HUES6 (cell line): ENCODE measurements around the gene ODAD2.

Source experiments
- H3K27ac ChIP-seq: 2 replicates; pipeline ENCODE4 v1.7.0; 2013; ENCODE audit warnings: low read depth, mild to moderate bottlenecking, low read length, inconsistent platforms
- H3K27me3 ChIP-seq: 2 replicates; pipeline ENCODE4 v1.6.1; 2013; ENCODE audit warnings: low read length; ENCODE audit not compliant: control insufficient read depth, insufficient read depth
- H3K36me3 ChIP-seq: 2 replicates; pipeline ENCODE4 v1.6.1; 2013; ENCODE audit warnings: low read length; ENCODE audit not compliant: control insufficient read depth, insufficient read depth
- H3K4me1 ChIP-seq: 2 replicates; pipeline ENCODE4 v1.6.1; 2013; ENCODE audit warnings: low read length; ENCODE audit not compliant: control insufficient read depth, insufficient read depth
- H3K4me3 ChIP-seq: 2 replicates; pipeline ENCODE4 v1.5.1; 2013; ENCODE audit warnings: low read depth, low read length
- H3K9ac ChIP-seq: one replicate; pipeline ENCODE4 v1.6.1; 2013; ENCODE audit warnings: mild to moderate bottlenecking, low read length
- H3K9me3 ChIP-seq: 2 replicates; pipeline ENCODE4 v1.6.1; 2013; ENCODE audit warnings: low read depth, low read length; ENCODE audit not compliant: control insufficient read depth, insufficient read depth

Gene ODAD2

GRCh38 chr10:27838901-27839300 lies 160.0 kb downstream of the ODAD2 start:
- H3K4me1 ChIP-seq: no peaks in the 10 kb centered on the region
- no peaks in the 10 kb centered on the region for H3K27me3 ChIP-seq
- no peak overlapping the region for H3K27ac ChIP-seq
- no peak overlapping the region for H3K9ac ChIP-seq
- H3K9me3 ChIP-seq: no peaks in the 10 kb centered on the region
- no peak overlapping the region for H3K4me3 ChIP-seq
- no peaks in the 10 kb centered on the region for H3K36me3 ChIP-seq

GRCh38 chr10:27838361-27838760 lies 160.5 kb downstream of the ODAD2 start:
- Histone ChIP-seq H3K27me3 (no peaks in the 10 kb centered on the region), H3K9me3 (no peaks in the 10 kb centered on the region), H3K27ac (no peak overlapping the region), H3K36me3 (no peaks in the 10 kb centered on the region), H3K4me3 (no peak overlapping the region), H3K9ac (no peak overlapping the region), H3K4me1 (no peaks in the 10 kb centered on the region)

- Histone ChIP-seq H3K27ac (no peak overlapping the region), H3K4me3 (no peak overlapping the region), H3K9ac (no peak overlapping the region), H3K9me3 (no peaks in the 10 kb centered on the region), H3K36me3 (no peaks in the 10 kb centered on the region), H3K4me1 (no peaks in the 10 kb centered on the region), H3K27me3 (no peaks in the 10 kb centered on the region)
Observed at GRCh38 chr10:27834476-27834875, 164.4 kb downstream of the ODAD2 start.

GRCh38 chr10:27833792-27834191 lies 165.1 kb downstream of the ODAD2 start:
- no peak overlapping the region for H3K9ac ChIP-seq
- H3K9me3 ChIP-seq: no peaks in the 10 kb centered on the region
- H3K27me3 ChIP-seq: no peaks in the 10 kb centered on the region
- no peaks in the 10 kb centered on the region for H3K36me3 ChIP-seq
- H3K4me1 ChIP-seq: no peaks in the 10 kb centered on the region
- no peak overlapping the region for H3K4me3 ChIP-seq
- no peak overlapping the region for H3K27ac ChIP-seq

GRCh38 chr10:27832826-27833225 lies 166.1 kb downstream of the ODAD2 start:
- no peak overlapping the region for H3K27ac ChIP-seq
- no peaks in the 10 kb centered on the region for H3K36me3 ChIP-seq
- no peaks in the 10 kb centered on the region for H3K27me3 ChIP-seq
- no peaks in the 10 kb centered on the region for H3K4me1 ChIP-seq
- no peaks in the 10 kb centered on the region for H3K9me3 ChIP-seq
- H3K9ac ChIP-seq: no peak overlapping the region
- H3K4me3 ChIP-seq: no peak overlapping the region

- Histone ChIP-seq H3K9me3 (peaks cover 4% of the 10 kb centered on the region; the same call in 1 of the 2 replicates), H3K27ac (no peak overlapping the region)
Observed at GRCh38 chr10:27826369-27826768, 172.5 kb downstream of the ODAD2 start.

GRCh38 chr10:27822301-27822700 lies 176.6 kb downstream of the ODAD2 start:
- H3K9ac ChIP-seq: no peak overlapping the region
- no peaks in the 10 kb centered on the region for H3K36me3 ChIP-seq
- no peaks in the 10 kb centered on the region for H3K4me1 ChIP-seq
- H3K27ac ChIP-seq: no peak overlapping the region
- peaks cover 4% of the 10 kb centered on the region; the same call in 1 of the 2 replicates for H3K9me3 ChIP-seq
- no peaks in the 10 kb centered on the region for H3K27me3 ChIP-seq
- H3K4me3 ChIP-seq: no peak overlapping the region

More at GRCh38 chr10:27826369-27826768, 172.5 kb downstream of the ODAD2 start:
- H3K27me3 ChIP-seq: no peaks in the 10 kb centered on the region
- H3K9ac ChIP-seq: no peak overlapping the region
- no peaks in the 10 kb centered on the region for H3K4me1 ChIP-seq
- H3K4me3 ChIP-seq: no peak overlapping the region
- H3K36me3 ChIP-seq: no peaks in the 10 kb centered on the region

GRCh38 chr10:27820637-27821036 lies 178.2 kb downstream of the ODAD2 start:
- Histone ChIP-seq H3K27ac (no peak overlapping the region), H3K27me3 (no peaks in the 10 kb centered on the region), H3K4me3 (no peak overlapping the region), H3K36me3 (no peaks in the 10 kb centered on the region), H3K9me3 (peaks cover 4% of the 10 kb centered on the region; the same call in 1 of the 2 replicates), H3K4me1 (no peaks in the 10 kb centered on the region), H3K9ac (no peak overlapping the region)

- Histone ChIP-seq H3K27ac (no peak overlapping the region), H3K9ac (no peak overlapping the region), H3K4me3 (no peak overlapping the region), H3K9me3 (peaks cover 4% of the 10 kb centered on the region; the same call in 1 of the 2 replicates), H3K36me3 (no peaks in the 10 kb centered on the region), H3K4me1 (no peaks in the 10 kb centered on the region), H3K27me3 (no peaks in the 10 kb centered on the region)
Observed at GRCh38 chr10:27819781-27820531, 178.9 kb downstream of the ODAD2 start.

GRCh38 chr10:27816320-27816719 lies 182.6 kb downstream of the ODAD2 start:
- Histone ChIP-seq H3K4me1 (no peaks in the 10 kb centered on the region), H3K27me3 (no peaks in the 10 kb centered on the region), H3K36me3 (no peaks in the 10 kb centered on the region), H3K4me3 (no peak overlapping the region), H3K27ac (no peak overlapping the region), H3K9ac (no peak overlapping the region), H3K9me3 (no peaks in the 10 kb centered on the region)

- Histone ChIP-seq H3K27me3 (no peaks in the 10 kb centered on the region), H3K9ac (no peak overlapping the region), H3K9me3 (no peaks in the 10 kb centered on the region), H3K4me1 (no peaks in the 10 kb centered on the region), H3K27ac (no peak overlapping the region), H3K4me3 (no peak overlapping the region), H3K36me3 (no peaks in the 10 kb centered on the region)
Observed at GRCh38 chr10:27815846-27816245, 183.0 kb downstream of the ODAD2 start.
